B cell (primary cell): ENCODE data around the gene BNC2. TPM values are rescaled to one million over a fixed set of nuclear protein-coding genes. Genes with fewer than 3 reads are reported as not detected.

Source experiments
- ATAC-seq: fragments of 200-7000 bp; cut with Tn5 transposase; one replicate; pipeline ENCODE4 v1.10.0; 2021; ENCODE audit warnings: low read depth, mild to moderate bottlenecking, moderate number of reproducible peaks, moderate library complexity
- CTCF ChIA-PET: fragments of 350-600 bp; sonication (Branson Sonifier 250); formaldehyde crosslinking; loops from one replicate; lab custom pipeline; 2021; ENCODE audit warnings: antibody characterized with exemption, inconsistent platforms; lab: Charles Lee
- POLR2A ChIA-PET: fragments of 350-600 bp; sonication (Branson Sonifier 250); formaldehyde crosslinking; loops from one replicate; lab custom pipeline; 2021; ENCODE audit warnings: antibody characterized with exemption; lab: Charles Lee
- DNase-seq: peaks from one replicate; pipeline ENCODE4 v3.0.0; 2013
- H2AFZ ChIP-seq: 2 replicates; pipeline ENCODE4 v1.6.1; 2012; ENCODE audit warnings: mild to moderate bottlenecking, low read depth, low read length; ENCODE audit not compliant: insufficient read depth, poor library complexity, severe bottlenecking
- H3K27ac ChIP-seq, 2 donors: 1 replicate in 1 of 2; 2 replicates in 1 of 2; pipeline ENCODE4 v1.5.1; 2012 to 2013; ENCODE audit warnings: low read length in 2 of 2, mild to moderate bottlenecking in 2 of 2, moderate library complexity in 1 of 2
- H3K27me3 ChIP-seq, 4 experiments: fragments of 200-600 bp in 1 of 4; sonication (generic) in 1 of 4; replicated peaks in 1 of 4; 1 replicate in 2 of 4; 2 replicates in 2 of 4; pipeline versions ENCODE4 v1.6.1 to v1.7.0; 2013 to 2016; ENCODE audit warnings: low read length in 3 of 4, mild to moderate bottlenecking in 2 of 4, mixed read lengths in 1 of 4, moderate library complexity in 1 of 4; ENCODE audit not compliant: insufficient read depth in 4 of 4, control insufficient read depth in 3 of 4; ENCODE audit errors: control extremely low read depth in 1 of 4
- H3K36me3 ChIP-seq, 2 experiments: replicated peaks in 1 of 2; 1 replicate in 1 of 2; 2 replicates in 1 of 2; pipeline versions ENCODE4 v1.6.1 to v1.7.1; 2013; ENCODE audit warnings: low read length in 1 of 2; ENCODE audit not compliant: insufficient read depth in 2 of 2, control insufficient read depth in 1 of 2; ENCODE audit errors: control extremely low read depth in 1 of 2, extremely low read depth in 1 of 2
- H3K4me1 ChIP-seq, 2 donors: fragments of 200-600 bp in 1 of 2; sonication (generic) in 1 of 2; 1 replicate in 1 of 2; 2 replicates in 1 of 2; pipeline versions ENCODE4 v1.5.1 to v1.6.1; 2013 to 2017; ENCODE audit warnings: low read length in 2 of 2; ENCODE audit not compliant: control insufficient read depth in 2 of 2, insufficient read depth in 2 of 2
- H3K4me2 ChIP-seq: replicated peaks from 2 replicates; pipeline ENCODE3; 2012; ENCODE audit warnings: mild to moderate bottlenecking, low read depth, low read length; ENCODE audit not compliant: poor library complexity, severe bottlenecking
- H3K4me3 ChIP-seq, 5 experiments: fragments of 200-600 bp in 1 of 5; sonication (generic) in 1 of 5; 1 replicate in 3 of 5; 2 replicates in 2 of 5; pipeline versions ENCODE4 v1.5.1 to v1.7.0; 2011 to 2016; ENCODE audit warnings: low read length in 4 of 5, mild to moderate bottlenecking in 4 of 5, low read depth in 2 of 5, control low read depth in 1 of 5, moderate library complexity in 1 of 5; ENCODE audit not compliant: insufficient read depth in 1 of 5; ENCODE audit errors: control extremely low read depth in 1 of 5, extremely low read depth in 1 of 5
- H3K79me2 ChIP-seq: fragments of 200-600 bp; sonication (generic); one replicate; pipeline ENCODE4 v1.6.0; 2016; ENCODE audit warnings: low read length; ENCODE audit not compliant: control insufficient read depth, insufficient read depth
- H3K9ac ChIP-seq: fragments of 200-600 bp; sonication (generic); 2 replicates; pipeline ENCODE4 v1.6.1; 2017; ENCODE audit warnings: mild to moderate bottlenecking, low read length, moderate library complexity
- H3K9me3 ChIP-seq, 3 donors: one replicate each; pipeline versions ENCODE4 v1.6.1 to v1.7.1; 2013; ENCODE audit warnings: low read length in 2 of 3; ENCODE audit not compliant: control insufficient read depth in 2 of 3, insufficient read depth in 1 of 3; ENCODE audit errors: control extremely low read depth in 1 of 3
- H4K20me1 ChIP-seq: 2 replicates; pipeline ENCODE4 v1.6.0; 2012; ENCODE audit warnings: mild to moderate bottlenecking, low read length; ENCODE audit not compliant: insufficient read depth, control insufficient read depth, poor library complexity, severe bottlenecking
- H3K27ac Mint-ChIP-seq: one replicate; pipeline ENCODE4 v1.8.0; 2021; ENCODE audit warnings: mixed read lengths
- H3K27me3 Mint-ChIP-seq: one replicate; pipeline ENCODE4 v1.8.0; 2021; ENCODE audit warnings: mixed read lengths
- H3K4me1 Mint-ChIP-seq: one replicate; pipeline ENCODE4 v1.8.0; 2021; ENCODE audit warnings: mixed read lengths
- H3K4me3 Mint-ChIP-seq: one replicate; pipeline ENCODE4 v1.8.0; 2021; ENCODE audit warnings: mixed read lengths
- H3K9me3 Mint-ChIP-seq: one replicate; pipeline ENCODE4 v1.8.0; 2022; ENCODE audit warnings: mixed read lengths; ENCODE audit not compliant: insufficient read depth
- CTCF ChIP-seq: fragments of 200-600 bp; IDR thresholded peaks from one replicate; pipeline ENCODE4 v1.8.0; 2022; ENCODE audit warnings: antibody characterized with exemption, mild to moderate bottlenecking
- EZH2 ChIP-seq: IDR thresholded peaks from 2 replicates; pipeline ENCODE4 v1.6.1; 2012; ENCODE audit warnings: borderline replicate concordance, low read depth, mild to moderate bottlenecking, moderate library complexity, low read length; ENCODE audit not compliant: insufficient read depth, poor library complexity, severe bottlenecking
- whole genome bisulfite sequencing: methylation state at CpG from one replicate; pipeline ENCODE4 v1.1.5; 2013; ENCODE audit warnings: missing lambda C conversion rate; ENCODE audit not compliant: insufficient coverage; 5-methylcytosine and 5-hydroxymethylcytosine counted together
- intact Hi-C: fragments of 100-400 bp; cut with micrococcal nuclease; formaldehyde crosslinking; loops from one replicate; pipeline ENCODE4 v1.10.0; 2022
- polyA plus RNA-seq: library from polyadenylated mRNA; depleted of rRNA; stranded (reverse); fragments of >200 nt; gene quantifications from 2 replicates; pipeline ENCODE4 v1.2.3, GENCODE V29; 2012
- total RNA-seq, 2 donors: library from RNA; stranded (reverse); fragments of 120-200 nt in 1 of 2; gene quantifications; 1 replicate in 1 of 2; 2 replicates in 1 of 2; pipeline versions ENCODE4 v1.2.3 to v1.2.4, GENCODE V29; 2013 to 2022

Gene BNC2
- total and polyA plus RNA-seq, 2 donors (not counting 1 experiment from before 2014, with no cell fraction given), result 0.01 TPM; not detected in 1

DNA sequence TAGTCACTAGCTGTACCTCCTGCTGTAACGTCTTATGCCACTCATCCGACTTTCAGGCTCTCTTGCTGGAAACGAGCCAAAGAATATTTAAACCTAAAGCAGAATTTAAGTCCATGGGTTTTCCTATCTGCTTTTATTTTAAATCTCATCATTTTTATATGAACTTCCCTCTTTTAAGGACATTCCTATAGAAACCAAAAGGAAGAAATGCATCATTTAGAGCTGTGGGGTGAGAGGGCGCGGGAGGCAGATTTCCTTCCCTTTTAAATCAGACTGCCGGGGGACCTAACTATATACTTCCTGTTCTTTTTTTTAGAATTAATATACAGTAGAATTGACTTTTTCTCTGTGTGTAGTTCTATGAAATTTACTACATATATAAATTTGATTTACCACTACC lies 468.8 kb downstream of the BNC2 start:
- no peaks in the 10 kb centered on the region for H4K20me1 ChIP-seq
- ATAC-seq (no peak), DNase-seq (no peak)
- no peak overlapping the region for H3K4me2 ChIP-seq
- H3K4me3 ChIP-seq, result no peak overlapping the region
- no peaks in the 10 kb centered on the region for H3K9me3 Mint-ChIP-seq
- H3K36me3 ChIP-seq, result no peaks in the 10 kb centered on the region
- ChIA-PET CTCF (no interaction called here), POLR2A (no interaction called here)
- no peaks in the 10 kb centered on the region for H3K4me1 ChIP-seq
- no peaks in the 10 kb centered on the region for H3K4me1 Mint-ChIP-seq
- H3K79me2 ChIP-seq, result no peaks in the 10 kb centered on the region
- no peaks in the 10 kb centered on the region for H3K27me3 Mint-ChIP-seq
- no peaks in the 10 kb centered on the region for H3K27me3 ChIP-seq
- intact Hi-C loops, result no loop called here
- H3K27ac Mint-ChIP-seq, result no peak overlapping the region
- H3K9me3 ChIP-seq, result no peaks in the 10 kb centered on the region
- H3K4me3 Mint-ChIP-seq, result no peak overlapping the region
- WGBS, result 23% methylated on average over 2 of the region's 6 CpGs
- TF ChIP-seq EZH2 (no peak), CTCF (no peak)
- no peak overlapping the region for H3K27ac ChIP-seq
- H3K9ac ChIP-seq, result no peak overlapping the region
- no peak overlapping the region for H2AFZ ChIP-seq

- H3K4me3 Mint-ChIP-seq, result no peak overlapping the region
- ChIA-PET CTCF (no interaction called here), POLR2A (no interaction called here)
- DNase-seq (no peak), ATAC-seq (no peak)
- TF ChIP-seq EZH2, result no peak
- TF ChIP-seq CTCF, result no peak
- Histone ChIP-seq H3K27ac (no peak overlapping the region), H3K4me1 (no peaks in the 10 kb centered on the region), H3K27me3 (no peaks in the 10 kb centered on the region), H4K20me1 (no peaks in the 10 kb centered on the region), H3K4me2 (no peak overlapping the region), H2AFZ (no peak overlapping the region), H3K36me3 (no peaks in the 10 kb centered on the region), H3K9ac (no peak overlapping the region), H3K4me3 (no peak overlapping the region), H3K9me3 (no peaks in the 10 kb centered on the region), H3K79me2 (no peaks in the 10 kb centered on the region)
- H3K4me1 Mint-ChIP-seq, result no peaks in the 10 kb centered on the region
- intact Hi-C loops, result no loop called here
- 93% methylated on average over 3 of the region's 3 CpGs for WGBS
- H3K9me3 Mint-ChIP-seq, result no peaks in the 10 kb centered on the region
- H3K27ac Mint-ChIP-seq, result no peak overlapping the region
- H3K27me3 Mint-ChIP-seq, result no peaks in the 10 kb centered on the region
Measured at GRCh38 chr9:16398691-16399090, 471.8 kb downstream of the BNC2 start.
